CD14-positive monocyte (primary cell): ENCODE measurements around the gene IGFBP4. TPM values are rescaled to one million over a fixed set of nuclear protein-coding genes. Genes with fewer than 3 reads are reported as not detected.

Experiments used
- DNase-seq, 3 donors: peaks; one replicate each; pipeline ENCODE4 v3.0.0-alpha.2; 2011 to 2022
- H2AFZ ChIP-seq: 2 replicates; pipeline ENCODE4 v1.6.0; 2012; ENCODE audit warnings: mild to moderate bottlenecking, low read depth, low read length, inconsistent platforms; ENCODE audit not compliant: insufficient read depth, poor library complexity, severe bottlenecking
- H3K27ac ChIP-seq, 2 donors: 1 replicate in 1 of 2; 2 replicates in 1 of 2; pipeline ENCODE4 v1.5.1; 2012 to 2013; ENCODE audit warnings: low read length in 2 of 2, control low read depth in 1 of 2, inconsistent platforms in 1 of 2, low read depth in 1 of 2, mild to moderate bottlenecking in 1 of 2
- H3K27me3 ChIP-seq, 2 donors: one replicate each; pipeline versions ENCODE4 v1.6.0 to v1.6.1; 2011 to 2013; ENCODE audit warnings: low read length in 2 of 2; ENCODE audit not compliant: control insufficient read depth in 2 of 2, insufficient read depth in 2 of 2
- H3K36me3 ChIP-seq, 2 donors: replicated peaks in 1 of 2; 1 replicate in 1 of 2; 2 replicates in 1 of 2; pipeline versions ENCODE4 v1.5.1 to v1.6.1; 2012 to 2013; ENCODE audit warnings: low read length in 2 of 2, control low read depth in 1 of 2, inconsistent platforms in 1 of 2, mild to moderate bottlenecking in 1 of 2; ENCODE audit not compliant: insufficient read depth in 2 of 2, control insufficient read depth in 1 of 2
- H3K4me1 ChIP-seq, 2 donors: 1 replicate in 1 of 2; 2 replicates in 1 of 2; pipeline versions ENCODE4 v1.5.1 to v1.6.1; 2012 to 2013; ENCODE audit warnings: low read length in 2 of 2, control low read depth in 1 of 2, inconsistent platforms in 1 of 2, mild to moderate bottlenecking in 1 of 2, moderate library complexity in 1 of 2; ENCODE audit not compliant: insufficient read depth in 2 of 2, control insufficient read depth in 1 of 2
- H3K4me2 ChIP-seq: replicated peaks from 2 replicates; pipeline ENCODE3; 2012; ENCODE audit warnings: low read length, moderate library complexity, mild to moderate bottlenecking; ENCODE audit not compliant: poor library complexity, severe bottlenecking; ENCODE audit errors: extremely low read depth
- H3K4me3 ChIP-seq, 3 experiments: fragments of 200-600 bp in 1 of 3; sonication (generic) in 1 of 3; replicated peaks in 1 of 3; 1 replicate in 2 of 3; 2 replicates in 1 of 3; pipeline ENCODE4 v1.5.1; 2011 to 2013; ENCODE audit warnings: low read length in 3 of 3, mild to moderate bottlenecking in 3 of 3, control low read depth in 2 of 3, low read depth in 2 of 3, inconsistent platforms in 1 of 3, moderate library complexity in 1 of 3
- H3K79me2 ChIP-seq: 2 replicates; pipeline ENCODE4 v1.6.0; 2012; ENCODE audit warnings: mild to moderate bottlenecking, control low read depth, inconsistent platforms, low read length, moderate library complexity; ENCODE audit not compliant: insufficient read depth
- H3K9ac ChIP-seq: 2 replicates; pipeline ENCODE4 v1.6.0; 2017; ENCODE audit warnings: low read length, mild to moderate bottlenecking; ENCODE audit not compliant: insufficient read depth, poor library complexity, severe bottlenecking
- H3K9me3 ChIP-seq, 2 donors: replicated peaks in 1 of 2; 1 replicate in 1 of 2; 2 replicates in 1 of 2; pipeline versions ENCODE4 v1.5.1 to v1.6.1; 2012 to 2013; ENCODE audit warnings: low read length in 2 of 2, control low read depth in 1 of 2; ENCODE audit not compliant: control insufficient read depth in 1 of 2, insufficient read depth in 1 of 2
- H4K20me1 ChIP-seq: 2 replicates; pipeline ENCODE4 v1.6.0; 2012; ENCODE audit warnings: mild to moderate bottlenecking, low read length, control low read depth, moderate library complexity; ENCODE audit not compliant: insufficient read depth
- H3K27ac Mint-ChIP-seq, 7 donors: one replicate each; pipeline ENCODE4 v1.8.0; 2020; ENCODE audit warnings: mild to moderate bottlenecking in 7 of 7, mixed read lengths in 7 of 7, moderate library complexity in 6 of 7, inconsistent platforms in 2 of 7
- H3K27me3 Mint-ChIP-seq, 3 donors: one replicate each; pipeline ENCODE4 v1.8.0; 2021 to 2022; ENCODE audit warnings: low read depth in 3 of 3, mild to moderate bottlenecking in 3 of 3, mixed read lengths in 3 of 3, moderate library complexity in 3 of 3, inconsistent platforms in 1 of 3
- H3K36me3 Mint-ChIP-seq, 2 donors: one replicate each; pipeline ENCODE4 v1.8.0; 2020; ENCODE audit warnings: mixed read lengths in 2 of 2, inconsistent platforms in 1 of 2, mild to moderate bottlenecking in 1 of 2
- H3K4me1 Mint-ChIP-seq: one replicate; pipeline ENCODE4 v1.8.0; 2020; ENCODE audit warnings: mild to moderate bottlenecking, mixed read lengths
- H3K4me3 Mint-ChIP-seq, 2 donors: one replicate each; pipeline ENCODE4 v1.8.0; 2020; ENCODE audit warnings: mild to moderate bottlenecking in 2 of 2, mixed read lengths in 2 of 2, moderate library complexity in 1 of 2
- H3K9me3 Mint-ChIP-seq, 7 donors: one replicate each; pipeline ENCODE4 v1.8.0; 2020 to 2022; ENCODE audit warnings: mixed read lengths in 7 of 7, mild to moderate bottlenecking in 6 of 7, moderate library complexity in 6 of 7, inconsistent platforms in 2 of 7
- WGBS: methylation state at CpG from one replicate; pipeline ENCODE4 v1.1.5; 2013; ENCODE audit warnings: missing lambda C conversion rate; ENCODE audit not compliant: insufficient coverage; 5-methylcytosine and 5-hydroxymethylcytosine counted together
- intact Hi-C, 2 donors: fragments of 100-400 bp; cut with micrococcal nuclease; formaldehyde crosslinking; loops; one replicate each; pipeline versions ENCODE4 v1.15.0 to v1.15.1; 2023
- polyA plus RNA-seq, 3 donors: library from polyadenylated mRNA; depleted of rRNA in 1 of 3; unstranded in 2 of 3; stranded (reverse) in 1 of 3; fragments of 300-500 nt in 2 of 3; fragments of >200 nt in 1 of 3; fragmentation: Illumina TruSeq in 2 of 3; gene quantifications; 1 replicate in 2 of 3; 2 replicates in 1 of 3; pipeline ENCODE4 v1.2.3, GENCODE V29; 2012 to 2021
- TF ChIP-seq, protein P1 (sequence below): fragments of 200-600 bp; IDR thresholded peaks from one replicate; pipeline ENCODE4 v1.8.0; 2022; ENCODE audit warnings: antibody characterized with exemption, mild to moderate bottlenecking

IGFBP4 gene
- polyA plus RNA-seq, 3 donors, result 0.04 to 0.15 TPM; not detected in 1

DNA sequence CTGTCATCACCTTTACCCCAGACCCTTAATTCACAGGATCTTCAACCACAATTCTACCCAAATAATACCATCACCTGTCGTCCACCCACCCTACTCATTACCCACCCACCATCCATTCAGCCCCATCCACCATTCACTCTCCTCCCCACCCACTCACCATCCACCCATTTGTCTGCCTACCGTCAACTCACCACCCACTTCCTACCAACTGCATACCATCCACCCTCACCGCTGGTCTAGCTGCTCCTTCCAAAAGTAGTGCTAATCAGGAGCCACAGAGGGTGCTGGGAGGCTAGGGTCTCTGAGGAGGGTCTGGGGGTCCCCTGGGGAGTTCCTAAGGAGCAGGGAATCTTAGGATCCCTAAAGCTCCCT is 12.0 kb upstream of the IGFBP4 start:
- intact Hi-C loops, result no loop called here
- DNase-seq, result no peak
- no peak overlapping the region for H2AFZ ChIP-seq
- no peaks in the 10 kb centered on the region for H3K9me3 ChIP-seq
- no peak overlapping the region for H3K9ac ChIP-seq
- H3K27me3 ChIP-seq, result no peaks in the 10 kb centered on the region
- H3K4me3 ChIP-seq, result no peak overlapping the region
- no peaks in the 10 kb centered on the region for H3K36me3 ChIP-seq
- H3K79me2 ChIP-seq, result no peaks in the 10 kb centered on the region
- Mint-ChIP-seq H3K9me3 (no peaks in the 10 kb centered on the region), H3K27me3 (peaks cover 0 to 4% (median 3%) of the 10 kb centered on the region in 3 donors), H3K27ac (no peak overlapping the region), H3K4me1 (peaks cover 8% of the 10 kb centered on the region), H3K36me3 (no peaks in the 10 kb centered on the region), H3K4me3 (no peak overlapping the region)
- 100% methylated on average over 1 of the region's 3 CpGs for WGBS
- H4K20me1 ChIP-seq, result no peaks in the 10 kb centered on the region
- no peak overlapping the region for H3K4me2 ChIP-seq
- TF ChIP-seq, protein P1, sequence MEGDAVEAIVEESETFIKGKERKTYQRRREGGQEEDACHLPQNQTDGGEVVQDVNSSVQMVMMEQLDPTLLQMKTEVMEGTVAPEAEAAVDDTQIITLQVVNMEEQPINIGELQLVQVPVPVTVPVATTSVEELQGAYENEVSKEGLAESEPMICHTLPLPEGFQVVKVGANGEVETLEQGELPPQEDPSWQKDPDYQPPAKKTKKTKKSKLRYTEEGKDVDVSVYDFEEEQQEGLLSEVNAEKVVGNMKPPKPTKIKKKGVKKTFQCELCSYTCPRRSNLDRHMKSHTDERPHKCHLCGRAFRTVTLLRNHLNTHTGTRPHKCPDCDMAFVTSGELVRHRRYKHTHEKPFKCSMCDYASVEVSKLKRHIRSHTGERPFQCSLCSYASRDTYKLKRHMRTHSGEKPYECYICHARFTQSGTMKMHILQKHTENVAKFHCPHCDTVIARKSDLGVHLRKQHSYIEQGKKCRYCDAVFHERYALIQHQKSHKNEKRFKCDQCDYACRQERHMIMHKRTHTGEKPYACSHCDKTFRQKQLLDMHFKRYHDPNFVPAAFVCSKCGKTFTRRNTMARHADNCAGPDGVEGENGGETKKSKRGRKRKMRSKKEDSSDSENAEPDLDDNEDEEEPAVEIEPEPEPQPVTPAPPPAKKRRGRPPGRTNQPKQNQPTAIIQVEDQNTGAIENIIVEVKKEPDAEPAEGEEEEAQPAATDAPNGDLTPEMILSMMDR, result no peak
- H3K27ac ChIP-seq, result no peak overlapping the region
- no peaks in the 10 kb centered on the region for H3K4me1 ChIP-seq

DNA sequence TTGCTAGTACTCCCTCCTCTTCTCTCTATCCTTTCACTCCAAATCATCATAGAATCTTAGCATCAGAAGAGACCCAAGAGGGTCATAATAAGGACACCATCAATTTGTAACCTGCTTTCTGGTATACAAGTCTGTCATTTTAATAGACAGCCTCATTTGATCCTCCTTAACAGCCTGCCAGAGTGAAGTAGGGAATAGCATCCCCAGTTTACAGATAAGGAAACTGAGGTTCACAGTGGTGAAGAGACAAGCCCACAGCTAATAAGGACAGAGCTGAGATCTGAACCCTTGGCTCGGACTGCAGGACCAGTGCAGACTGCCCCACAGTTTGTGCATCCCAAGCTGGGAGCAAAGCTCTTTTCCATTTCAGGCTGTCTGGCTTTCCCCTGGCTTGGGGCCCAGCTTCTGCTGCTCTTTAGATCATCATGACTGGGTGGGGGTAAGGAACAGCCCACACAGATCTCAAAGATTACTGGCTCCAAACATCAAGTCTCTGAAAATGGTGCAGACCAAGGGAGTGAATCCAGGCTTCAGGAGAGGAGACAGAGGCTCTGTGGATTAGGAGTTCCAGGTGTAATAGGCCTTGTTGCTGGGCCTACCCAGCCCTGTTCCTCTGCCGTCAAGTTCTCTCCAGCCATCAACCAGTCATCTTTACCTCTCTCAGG is 10.3 kb upstream of the IGFBP4 start:
- H3K4me3 Mint-ChIP-seq, result no peak overlapping the region
- Histone ChIP-seq H3K9ac (no peak overlapping the region), H3K36me3 (no peaks in the 10 kb centered on the region), H3K4me2 (no peak overlapping the region), H3K79me2 (no peaks in the 10 kb centered on the region), H3K4me1 (peaks cover 13% of the 10 kb centered on the region in 2 donors), H2AFZ (no peak overlapping the region), H4K20me1 (no peaks in the 10 kb centered on the region), H3K27ac (no peak overlapping the region), H3K4me3 (no peak overlapping the region), H3K9me3 (no peaks in the 10 kb centered on the region), H3K27me3 (no peaks in the 10 kb centered on the region)
- intact Hi-C loops, result no loop called here
- H3K27ac Mint-ChIP-seq, result no peak overlapping the region
- no peak for DNase-seq
- H3K9me3 Mint-ChIP-seq, result no peaks in the 10 kb centered on the region
- 50% methylated on average over 2 of the region's 2 CpGs for WGBS
- H3K36me3 Mint-ChIP-seq, result no peaks in the 10 kb centered on the region
- H3K4me1 Mint-ChIP-seq, result peaks cover 26% of the 10 kb centered on the region
- peaks cover 0 to 4% (median 3%) of the 10 kb centered on the region in 3 donors for H3K27me3 Mint-ChIP-seq
- TF ChIP-seq, protein P1, result no peak
